ENCODE measurements around the gene OR8B8.
"Not testable (repeated sequence)": the region's sequence is repeated elsewhere in the genome, so short reads cannot be mapped to it uniquely, and the experiment has no call there.

OR8B8 gene

DNA sequence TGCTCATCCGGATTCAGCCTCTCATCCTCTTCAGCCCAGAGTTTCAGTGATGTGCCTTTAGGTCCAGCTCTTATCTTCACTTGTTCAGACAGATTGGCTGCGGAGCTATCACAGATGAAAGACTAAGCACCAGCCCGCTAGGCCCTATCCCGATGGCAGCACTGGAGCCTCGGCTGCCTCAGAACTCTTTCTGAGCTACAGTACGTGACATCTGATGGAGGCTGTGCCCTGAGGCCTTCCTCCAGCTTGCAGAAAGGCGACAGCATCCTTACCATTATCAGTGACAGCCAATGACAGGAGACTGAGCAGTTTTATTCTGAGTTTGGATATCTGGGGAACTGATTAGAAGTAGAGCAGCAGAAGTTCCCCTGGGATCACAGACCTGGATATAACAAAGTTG lies 4.0 kb downstream of the OR8B8 start:
- DNase-seq (ENCODE audit: low read depth in 2 of 2) = no peak

DNA sequence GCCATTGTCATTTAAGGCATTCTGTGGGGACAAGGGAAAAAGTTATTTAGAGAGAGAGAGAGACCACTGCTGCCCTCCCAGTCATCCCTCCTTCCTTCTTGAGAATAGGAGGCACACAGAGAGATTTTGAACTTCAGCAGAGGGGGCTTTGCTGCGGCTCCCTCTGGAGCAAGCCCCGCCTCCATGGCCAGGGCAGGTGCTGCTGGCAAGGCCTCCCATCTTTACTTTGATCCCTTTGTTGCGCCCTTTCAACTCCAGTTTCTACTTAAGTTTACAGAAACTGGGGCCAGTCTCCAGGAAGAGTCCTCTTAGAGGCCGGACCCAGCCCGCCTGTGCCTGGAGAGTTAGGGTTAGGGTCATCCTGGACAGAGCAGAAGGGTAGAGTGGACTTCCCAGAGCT lies 4.4 kb downstream of the OR8B8 start:
- no peak for DNase-seq (ENCODE audit: low read depth in 2 of 2)

DNA sequence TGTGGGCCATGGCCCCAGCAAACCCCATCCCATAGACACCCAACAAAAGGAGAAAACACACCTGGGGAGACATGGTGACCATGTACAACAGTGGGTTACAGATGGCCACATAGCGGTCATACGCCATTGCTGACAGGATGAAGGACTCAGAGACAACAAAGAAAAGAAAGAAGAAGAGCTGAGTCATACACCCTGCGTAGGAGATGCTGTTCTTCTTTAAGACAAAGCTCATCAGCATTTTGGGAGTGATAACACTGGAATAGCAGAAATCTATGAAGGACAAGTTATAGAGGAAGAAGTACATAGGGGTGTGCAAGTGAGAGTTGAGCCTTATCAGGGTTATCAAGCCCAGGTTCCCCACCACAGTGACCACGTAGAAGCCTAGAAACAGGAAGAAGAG lies 4.9 kb downstream of the OR8B8 start:
- DNase-seq (ENCODE audit: low read depth in 2 of 2) = no peak

DNA sequence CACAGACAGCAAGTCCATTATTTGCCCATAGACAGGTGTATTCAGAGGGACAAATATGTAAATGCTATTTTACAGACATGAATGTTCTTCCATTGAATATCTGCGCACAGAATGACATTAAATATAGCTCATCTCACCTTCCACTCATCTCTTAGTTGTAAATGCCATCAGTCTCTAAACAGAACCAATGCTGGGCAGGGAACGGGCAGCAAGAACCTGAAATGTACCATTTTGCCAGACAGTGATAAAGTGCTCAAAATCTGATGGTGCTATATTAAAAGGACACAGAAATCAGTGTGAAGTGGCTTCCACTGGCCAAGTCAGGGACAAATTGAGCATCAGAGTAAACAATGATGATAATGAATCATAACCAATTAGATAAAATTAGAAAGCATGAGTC lies 10.8 kb downstream of the OR8B8 start:
- no peak for DNase-seq (ENCODE audit: low read depth in 2 of 2)

DNA sequence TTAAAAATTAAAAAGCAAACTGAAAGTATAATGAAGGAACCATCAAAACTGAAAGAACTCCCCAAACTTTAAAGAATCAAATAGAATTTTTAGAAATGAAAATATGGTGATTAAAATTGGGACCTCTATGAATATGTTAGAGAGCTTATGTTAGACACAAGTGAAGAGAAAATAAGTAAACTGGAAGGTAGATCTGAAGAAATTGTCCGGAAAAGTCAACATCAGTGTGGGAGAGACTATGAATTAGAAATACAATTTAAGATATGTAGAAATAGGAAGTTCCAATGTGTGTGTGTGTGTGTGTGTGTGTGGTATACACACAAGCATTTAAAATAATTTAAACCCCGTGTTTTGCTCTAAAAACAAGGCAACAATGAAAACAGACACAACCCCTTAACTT lies 15.9 kb downstream of the OR8B8 start:
- DNase-seq (ENCODE audit: low read depth in 2 of 2) = no peak

DNA sequence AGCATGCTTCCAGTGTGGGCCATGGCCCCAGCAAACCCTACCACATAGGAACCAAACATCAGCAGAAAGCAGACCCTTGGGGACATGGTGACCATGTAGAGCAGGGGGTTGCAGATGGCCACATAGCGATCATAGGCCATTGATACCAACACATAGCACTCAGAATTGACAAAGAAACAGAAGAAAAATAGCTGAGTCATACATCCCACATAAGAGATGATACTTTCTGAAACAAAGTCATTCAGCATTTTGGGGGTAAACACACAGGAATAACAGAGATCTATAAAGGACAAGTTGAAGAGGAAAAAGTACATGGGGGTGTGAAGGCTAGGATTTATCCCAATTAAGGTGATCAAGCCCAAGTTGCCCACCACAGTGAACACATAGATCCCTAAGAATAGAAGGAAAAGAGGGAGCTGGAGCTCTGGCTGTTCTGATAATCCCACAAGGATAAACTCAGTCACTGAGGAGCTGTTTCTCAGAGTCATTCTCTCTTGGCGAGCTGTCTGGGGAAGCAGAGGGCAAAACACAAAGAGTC lies 21.0 kb downstream of the OR8B8 start, which contains the start of gene OR8B4:
OR8B4 (minus strand) TSS at position 488 of the 538 bp plus-strand sequence; CDS start at position 488, 0 bp downstream.
- DNase-seq (ENCODE audit: low read depth in 2 of 2) = no peak

DNA sequence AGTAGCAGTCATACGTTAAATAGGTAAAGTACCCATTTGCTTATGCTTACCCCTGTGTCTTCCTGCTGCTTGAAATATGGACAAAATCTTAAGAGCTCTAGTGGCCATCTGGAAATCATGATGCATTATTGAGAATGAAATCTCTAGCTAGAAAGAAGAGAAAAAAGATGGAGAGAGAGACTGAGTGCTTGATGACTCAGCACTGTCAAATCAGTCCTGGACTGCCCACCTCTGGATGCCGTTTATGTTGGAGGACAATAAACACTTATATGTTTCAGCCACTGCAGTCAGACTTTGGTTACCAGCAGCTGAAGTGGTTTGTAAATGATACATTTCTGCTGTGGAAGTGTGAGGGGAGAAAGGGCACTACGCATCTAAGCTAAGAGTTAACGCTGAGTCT lies 24.5 kb downstream of the OR8B8 start:
- DNase-seq (ENCODE audit: low read depth in 2 of 2) = no peak

DNA sequence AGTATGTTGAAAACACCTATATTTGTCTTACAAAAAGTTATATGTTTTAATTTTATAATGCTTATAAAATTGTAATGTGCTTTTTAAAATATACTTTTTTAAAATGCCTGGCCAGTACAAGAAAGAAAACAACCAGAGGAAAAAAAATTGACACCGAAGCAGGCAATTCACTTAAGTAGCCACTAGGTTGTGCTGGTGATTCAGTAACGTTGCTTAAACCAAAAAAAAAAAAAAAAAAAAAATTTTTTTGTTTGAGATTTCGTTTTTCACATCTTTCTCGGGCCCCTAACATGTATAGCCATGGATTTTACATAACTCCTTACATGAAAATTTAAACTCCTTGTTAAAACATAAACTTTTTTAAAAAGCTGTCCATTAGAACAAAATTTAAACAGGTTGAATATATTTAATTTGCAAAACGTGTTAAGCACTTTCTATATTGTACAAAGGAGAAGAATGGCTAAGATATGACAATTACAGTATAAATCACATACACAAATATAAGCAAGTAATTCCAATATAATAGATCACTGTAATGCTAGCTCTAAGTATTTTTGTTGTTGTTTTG lies 30.1 kb downstream of the OR8B8 start:
- no peak for DNase-seq (ENCODE audit: low read depth in 2 of 2)

DNA sequence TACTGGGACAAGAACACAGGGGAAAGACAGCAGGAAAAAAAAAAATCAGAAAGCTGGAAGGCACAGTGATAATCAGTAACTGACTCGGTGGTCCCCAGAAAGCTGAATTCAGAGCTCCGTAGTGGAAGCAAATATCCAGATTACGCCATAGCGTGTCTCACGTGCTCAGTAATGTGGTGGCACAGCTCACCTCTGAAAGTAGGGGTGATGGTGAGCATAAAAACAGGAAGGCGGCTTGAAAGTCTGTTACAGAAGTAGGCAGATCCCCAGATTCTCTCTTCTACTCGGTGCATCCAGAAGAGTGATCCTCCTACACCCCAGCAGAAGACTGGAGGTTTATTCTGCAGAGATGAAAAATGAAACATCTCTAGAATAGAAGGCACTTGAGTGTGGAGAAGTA lies 35.6 kb downstream of the OR8B8 start:
- DNase-seq (ENCODE audit: low read depth in 2 of 2) = no peak

DNA sequence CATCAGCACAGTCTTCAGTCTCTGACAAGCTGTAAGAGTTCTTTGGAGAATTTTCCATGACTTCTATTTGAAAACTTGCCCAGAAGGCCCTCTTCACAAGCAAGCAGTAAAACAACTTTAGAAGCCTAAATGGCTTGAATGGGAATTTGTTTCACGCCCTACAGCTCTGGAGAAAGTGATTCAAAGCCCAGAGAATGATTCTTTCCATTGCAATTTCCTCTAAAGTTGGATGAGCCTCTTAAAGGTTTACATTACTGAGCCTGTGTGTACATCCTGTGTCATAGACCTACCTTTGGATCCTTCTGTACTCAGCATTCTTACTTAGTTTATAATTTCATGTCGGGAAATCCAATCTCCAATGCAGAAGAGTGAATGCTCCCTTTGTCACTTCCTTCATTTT lies 39.9 kb downstream of the OR8B8 start:
- no peak for DNase-seq (ENCODE audit: low read depth in 2 of 2)

DNA sequence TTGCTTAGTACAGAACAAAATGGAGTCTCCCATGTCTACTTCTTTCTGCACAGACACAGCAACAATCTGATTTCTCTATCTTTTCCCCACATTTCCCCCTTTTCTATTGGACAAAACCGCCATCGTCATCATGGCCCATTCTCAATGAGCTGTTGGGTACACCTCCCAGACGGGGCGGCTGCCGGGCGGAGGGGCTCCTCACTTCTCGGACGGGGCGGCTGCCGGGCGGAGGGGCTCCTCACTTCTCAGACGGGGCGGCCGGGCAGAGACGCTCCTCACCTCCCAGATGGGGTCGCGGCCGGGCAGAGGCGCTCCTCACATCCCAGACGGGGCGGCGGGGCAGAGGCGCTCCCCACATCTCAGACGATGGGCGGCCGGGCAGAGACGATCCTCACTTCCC lies 42.3 kb downstream of the OR8B8 start:
- DNase-seq (ENCODE audit: low read depth in 2 of 2) = not testable (repeated sequence)

DNA sequence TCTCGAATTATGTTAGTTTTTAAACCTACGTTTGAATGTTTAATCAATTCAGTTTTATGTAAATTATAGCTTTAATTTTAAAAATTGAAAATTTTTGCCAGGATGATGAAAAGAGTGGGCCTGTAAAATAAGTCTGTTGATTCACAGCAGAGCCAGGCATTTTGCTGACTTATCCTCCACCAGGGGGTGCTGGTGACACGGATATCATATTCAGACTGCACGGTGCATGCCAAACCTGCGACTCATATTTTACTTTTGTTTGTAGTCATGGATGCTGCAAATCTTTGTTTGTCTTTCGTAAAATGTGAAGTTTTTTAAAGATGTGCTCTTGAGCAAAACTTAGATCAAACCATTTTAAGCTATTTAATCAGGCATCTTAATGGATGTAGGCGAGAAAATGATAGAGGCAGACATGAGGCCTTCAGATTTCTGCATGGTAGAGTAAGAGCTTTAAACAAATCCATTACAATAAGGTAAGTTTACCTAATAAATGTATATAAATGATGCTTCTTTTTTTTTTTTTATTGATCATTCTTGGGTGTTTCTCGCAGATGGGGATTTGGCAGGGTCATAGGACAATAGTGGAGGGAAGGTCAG lies 43.1 kb downstream of the OR8B8 start:
- peak; percentile 34 to 53 for DNase-seq (ENCODE audit: low read depth in 2 of 2)

DNA sequence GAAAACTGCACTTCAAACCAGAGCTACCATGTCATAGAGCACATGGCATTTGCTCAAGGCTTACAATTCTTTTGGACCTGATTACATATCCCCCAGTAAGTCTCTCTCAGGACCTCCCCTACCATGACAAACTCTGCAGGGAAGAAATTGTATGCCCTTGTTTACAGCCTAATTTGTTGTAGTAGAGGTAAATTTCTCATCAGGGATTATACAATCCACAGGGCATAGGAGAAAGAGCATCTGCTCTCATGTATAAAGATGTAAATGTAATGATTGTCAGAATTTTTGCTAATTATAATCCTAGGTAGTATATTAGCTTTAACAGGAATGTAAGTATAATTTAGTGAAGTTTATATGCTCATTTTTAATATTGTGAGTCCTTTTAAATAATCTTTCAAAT lies 46.6 kb downstream of the OR8B8 start, which contains the start of gene OR8B3:
OR8B3 (minus strand) TSS at position 101 of the 400 bp plus-strand sequence. CDS start 1,673 bp downstream, outside the sequence.
- no peak for DNase-seq (ENCODE audit: low read depth in 2 of 2)

DNA sequence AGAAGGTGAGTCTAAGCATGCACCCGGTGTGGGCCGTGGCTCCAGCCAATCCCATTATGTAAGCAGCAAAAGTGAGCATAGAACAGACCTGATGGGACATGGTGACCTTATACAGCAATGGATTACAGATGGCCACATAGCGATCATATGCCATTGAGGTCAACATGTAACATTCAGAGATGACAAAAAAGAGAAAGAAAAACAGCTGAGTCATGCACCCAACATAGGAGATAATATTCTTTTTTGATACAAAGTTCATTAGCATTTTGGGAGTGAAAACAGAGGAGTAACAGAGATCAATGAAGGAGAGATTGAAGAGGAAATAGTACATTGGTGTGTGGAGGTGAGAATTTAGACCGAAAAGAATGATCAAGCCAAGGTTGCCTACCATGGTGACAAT lies 48.6 kb downstream of the OR8B8 start:
- DNase-seq (ENCODE audit: low read depth in 2 of 2) = not testable (repeated sequence)

DNA sequence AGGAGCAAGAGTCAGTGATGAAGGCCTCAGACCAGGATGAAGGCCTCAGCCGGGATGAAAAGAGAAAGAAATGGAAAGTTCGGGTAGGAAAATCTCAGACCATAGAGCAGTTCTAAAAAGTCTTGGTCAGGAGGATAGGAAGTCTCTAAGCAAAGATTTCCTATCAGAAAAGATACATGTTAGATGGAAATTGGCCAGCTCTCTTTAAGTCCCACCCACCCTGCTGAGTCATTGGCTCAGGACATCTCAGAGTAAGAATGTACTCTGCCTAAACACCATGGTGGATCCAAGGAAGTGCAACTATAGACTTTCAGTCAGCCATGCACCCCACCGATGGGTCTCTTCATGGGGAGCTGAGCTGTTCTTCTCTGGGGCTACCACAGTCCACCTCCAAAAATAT lies 51.1 kb downstream of the OR8B8 start:
- DNase-seq (ENCODE audit: low read depth in 2 of 2) = no peak

Data from stimulated activated CD4-positive, alpha-beta T cell treated with anti-CD3 and anti-CD28 coated beads, Interleukin-15, amount 100 ng/mL, for 48 hours (primary cell).